HG02610 (cell line): ENCODE measurements around the gene RPL10.

Experiments
- ATAC-seq: cut with Tn5 transposase; IDR thresholded peaks from one replicate; pipeline ENCODE4 v1.9.1; 2021; ENCODE audit warnings: mild to moderate bottlenecking, moderate library complexity; ENCODE audit not compliant: unreplicated experiment

RPL10 gene

DNA sequence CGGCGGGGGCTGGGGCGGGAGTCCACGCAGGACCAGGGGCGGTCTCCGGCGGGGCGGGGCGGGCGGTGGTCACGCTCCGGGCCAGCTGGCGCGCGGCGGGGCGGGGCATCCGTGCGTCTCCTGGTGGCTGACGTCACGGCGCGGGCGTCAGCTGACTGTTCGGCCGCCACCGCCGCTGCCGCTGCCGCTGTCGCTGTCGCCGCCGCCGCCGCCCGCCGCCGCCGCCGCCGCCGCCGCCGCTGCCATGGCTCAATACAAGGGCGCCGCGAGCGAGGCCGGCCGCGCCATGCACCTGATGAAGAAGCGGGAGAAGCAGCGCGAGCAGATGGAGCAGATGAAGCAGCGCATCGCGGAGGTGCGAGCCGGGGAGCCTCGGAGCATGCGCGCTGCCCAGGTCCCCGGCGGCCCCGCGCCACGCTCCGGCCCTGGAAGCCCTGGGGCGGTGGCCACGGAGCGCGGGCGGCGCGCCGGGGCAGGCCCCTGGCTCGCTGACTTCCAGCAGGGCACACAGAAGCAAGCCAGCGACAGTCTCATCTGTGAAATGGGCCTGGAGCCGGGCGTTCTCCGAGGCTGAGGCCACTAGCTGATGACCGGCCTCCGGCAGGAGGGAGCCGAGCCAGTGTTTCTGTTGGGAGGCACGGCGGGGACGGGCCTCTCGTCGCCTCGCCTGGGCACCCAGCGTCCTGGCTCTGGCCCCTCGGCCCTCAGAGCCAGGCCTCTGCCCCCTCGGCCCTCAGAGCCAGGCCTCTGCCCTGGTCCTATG lies 46.0 kb downstream of the RPL10 start, which contains the start of gene FAM50A:
Gene FAM50A (plus strand): TSS at position 150 of the 763 bp plus-strand sequence. CDS start 95 bp downstream, at position 245.
- peak; percentile 80 for ATAC-seq

DNA sequence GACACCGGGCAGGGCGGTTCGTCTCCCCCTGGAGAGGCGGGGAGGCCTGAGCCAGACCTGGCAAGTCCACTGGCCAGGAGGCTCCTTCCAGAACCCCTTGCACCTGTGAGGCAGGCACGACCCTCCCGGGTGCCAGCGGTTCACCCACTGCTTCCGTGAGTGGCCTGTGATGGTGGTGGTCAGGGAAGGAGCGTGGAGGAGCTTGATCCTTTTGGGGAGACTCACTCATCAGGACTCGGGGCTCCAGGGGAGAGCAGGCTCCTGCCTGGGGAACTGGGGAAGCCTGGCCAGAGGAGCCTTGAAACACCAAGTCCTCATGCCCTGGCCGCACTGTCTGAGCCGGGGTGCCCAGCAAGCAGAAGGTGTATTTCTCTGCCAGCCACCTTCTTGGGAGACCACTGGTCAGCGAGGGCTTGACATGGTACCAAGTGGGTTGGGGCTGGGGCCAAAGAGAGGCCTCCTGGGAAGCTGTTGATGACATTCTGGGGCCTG lies 46.6 kb downstream of the RPL10 start:
- no peak for ATAC-seq

DNA sequence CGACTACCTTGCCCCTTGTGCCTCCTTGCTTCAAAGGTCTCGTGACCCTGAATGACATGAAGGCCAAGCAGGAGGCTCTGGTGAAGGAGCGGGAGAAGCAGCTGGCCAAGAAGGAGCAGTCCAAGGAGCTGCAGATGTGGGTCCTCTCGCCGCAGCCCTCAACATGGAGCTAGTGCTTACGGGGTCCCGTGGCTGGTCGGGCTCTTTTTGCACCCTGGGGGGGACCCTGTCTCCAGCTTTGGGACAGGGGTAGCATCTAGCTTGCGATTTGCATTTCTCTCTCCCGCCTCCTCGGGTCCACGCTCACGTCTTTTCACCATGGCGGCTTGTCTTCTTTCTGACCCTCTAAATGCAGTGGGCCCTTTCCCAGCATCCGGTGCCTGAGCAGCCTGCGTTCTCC lies 47.6 kb downstream of the RPL10 start:
- no peak for ATAC-seq

DNA sequence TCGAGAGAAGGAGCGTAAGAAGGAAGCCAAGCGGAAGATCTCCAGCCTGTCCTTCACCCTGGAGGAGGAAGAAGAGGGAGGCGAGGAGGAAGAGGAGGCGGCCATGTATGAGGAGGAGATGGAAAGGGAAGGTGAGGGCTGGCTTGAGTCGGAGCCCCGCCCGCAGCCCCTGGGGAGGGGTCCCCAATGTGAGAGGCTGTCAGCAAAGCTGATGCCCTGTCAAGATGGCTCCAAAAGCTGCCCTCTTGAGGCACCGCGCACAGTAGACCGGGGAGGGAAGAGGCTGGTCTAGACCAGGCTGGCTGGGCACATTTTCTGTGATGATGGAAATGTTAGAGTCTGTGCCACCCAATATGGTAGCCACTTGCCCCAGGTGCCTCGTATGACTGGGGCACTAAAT lies 48.3 kb downstream of the RPL10 start:
- no peak for ATAC-seq

DNA sequence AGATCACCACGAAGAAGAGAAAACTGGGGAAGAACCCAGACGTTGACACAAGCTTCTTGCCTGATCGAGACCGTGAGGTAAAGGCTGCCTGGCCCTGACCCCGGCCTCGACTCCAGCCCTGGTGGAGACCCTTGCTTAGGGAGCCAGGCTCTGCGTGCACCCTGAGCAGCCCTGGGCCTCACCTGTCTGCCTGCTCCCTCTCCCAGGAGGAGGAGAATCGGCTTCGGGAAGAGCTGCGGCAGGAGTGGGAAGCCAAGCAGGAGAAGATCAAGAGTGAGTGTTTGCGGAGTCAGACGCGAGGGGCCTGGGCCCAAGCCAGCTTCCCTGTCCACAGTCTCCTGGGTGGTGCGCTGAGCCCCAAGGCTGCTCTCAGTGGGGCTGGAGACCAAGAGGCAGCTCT lies 50.3 kb downstream of the RPL10 start:
- no peak for ATAC-seq

DNA sequence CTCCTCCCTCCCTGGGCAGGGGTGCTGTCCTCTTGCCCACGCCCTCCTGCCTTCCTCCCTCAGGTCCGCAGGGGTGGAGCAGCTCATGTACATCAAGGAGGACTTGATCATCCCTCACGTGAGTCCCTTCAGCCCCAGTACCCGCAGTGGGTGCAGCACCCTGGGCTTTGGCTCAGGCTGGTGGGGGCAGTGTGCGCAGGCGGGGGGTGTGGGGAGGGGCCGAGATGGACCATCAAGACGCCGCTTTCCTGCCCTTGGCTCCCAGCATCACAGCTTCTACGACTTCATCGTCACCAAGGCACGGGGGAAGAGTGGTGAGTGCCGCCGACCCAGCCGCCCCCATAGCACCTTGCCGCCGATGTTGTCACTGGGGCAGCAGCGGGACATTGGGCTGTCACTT lies 51.4 kb downstream of the RPL10 start:
- no peak for ATAC-seq

DNA sequence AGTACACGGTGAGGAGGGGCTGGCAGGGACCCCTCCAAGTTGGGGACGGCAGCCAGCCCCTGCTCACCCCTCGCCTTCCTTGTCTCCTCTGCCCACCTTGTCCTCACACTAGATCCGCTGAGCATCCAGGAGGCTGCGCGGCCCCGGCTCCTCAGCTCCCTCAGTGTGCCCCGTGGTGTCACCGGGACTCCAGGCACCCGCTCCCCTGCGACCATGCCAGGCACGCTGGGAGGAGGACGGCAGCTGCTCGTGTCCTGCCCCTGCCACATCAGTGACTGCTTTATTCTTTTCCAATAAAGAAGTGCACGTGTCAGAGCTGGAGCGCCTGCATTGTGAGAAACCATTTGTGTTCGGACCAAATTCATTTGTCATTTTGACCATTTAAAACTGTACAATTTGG lies 52.1 kb downstream of the RPL10 start:
- no peak for ATAC-seq
